GM23248 (cell line): ENCODE results near the gene ZG16. TPM values are rescaled to one million over a fixed set of nuclear protein-coding genes. Genes with fewer than 3 reads are reported as not detected.

Experiments
- DNase-seq: peaks from one replicate; pipeline ENCODE4 v3.0.0-alpha.2; 2015
- H2AFZ ChIP-seq: fragments of 200-600 bp; sonication (generic); 2 replicates; pipeline ENCODE4 v1.6.1; 2016; ENCODE audit warnings: antibody characterized with exemption
- H3F3A ChIP-seq: fragments of 200-600 bp; sonication (generic); 2 replicates; pipeline ENCODE4 v1.6.1; 2016; ENCODE audit warnings: mild to moderate bottlenecking, antibody characterized with exemption, mixed run types; ENCODE audit not compliant: insufficient read depth
- H3K27ac ChIP-seq: fragments of 200-600 bp; sonication (generic); 2 replicates; pipeline ENCODE4 v1.5.1; 2016; ENCODE audit warnings: mild to moderate bottlenecking
- H3K27me3 ChIP-seq: fragments of 200-600 bp; sonication (generic); replicated peaks from 2 replicates; pipeline ENCODE4 v1.6.1; 2016; ENCODE audit warnings: mild to moderate bottlenecking; ENCODE audit not compliant: insufficient read depth
- H3K36me3 ChIP-seq: fragments of 200-600 bp; sonication (generic); 2 replicates; pipeline ENCODE4 v1.6.1; 2016; ENCODE audit warnings: low read depth, mild to moderate bottlenecking
- H3K4me1 ChIP-seq: fragments of 200-600 bp; sonication (generic); 2 replicates; pipeline ENCODE4 v1.6.1; 2016; ENCODE audit warnings: mild to moderate bottlenecking; ENCODE audit not compliant: insufficient read depth
- H3K4me2 ChIP-seq: fragments of 200-600 bp; sonication (generic); one replicate; pipeline ENCODE4 v1.6.1; 2016; ENCODE audit warnings: mild to moderate bottlenecking; ENCODE audit not compliant: unreplicated experiment
- H3K4me3 ChIP-seq: fragments of 200-600 bp; sonication (generic); 2 replicates; pipeline ENCODE4 v1.5.1; 2016; ENCODE audit warnings: mild to moderate bottlenecking
- H3K79me2 ChIP-seq: fragments of 200-600 bp; sonication (generic); 2 replicates; pipeline ENCODE4 v1.6.1; 2016; ENCODE audit warnings: mild to moderate bottlenecking; ENCODE audit not compliant: insufficient read depth
- H3K9ac ChIP-seq: fragments of 200-600 bp; sonication (generic); 2 replicates; pipeline ENCODE4 v1.6.1; 2016; ENCODE audit warnings: mild to moderate bottlenecking
- H3K9me2 ChIP-seq: fragments of 200-600 bp; sonication (generic); 2 replicates; pipeline ENCODE4 v1.6.1; 2016; ENCODE audit warnings: mixed run types, mild to moderate bottlenecking, moderate library complexity; ENCODE audit not compliant: insufficient read depth
- H3K9me3 ChIP-seq: fragments of 200-600 bp; sonication (generic); one replicate; pipeline ENCODE4 v1.6.1; 2017; ENCODE audit warnings: low read depth
- H4K20me1 ChIP-seq: fragments of 200-600 bp; sonication (generic); 2 replicates; pipeline ENCODE4 v1.6.0; 2016; ENCODE audit not compliant: insufficient read depth
- EZH2 ChIP-seq: fragments of 200-600 bp; sonication (generic); IDR thresholded peaks from 2 replicates; pipeline ENCODE4 v1.6.1; 2018; ENCODE audit warnings: antibody characterized with exemption, mild to moderate bottlenecking; ENCODE audit not compliant: insufficient read depth, poor library complexity, severe bottlenecking
- EZH2phosphoT487 ChIP-seq: fragments of 200-600 bp; sonication (generic); IDR thresholded peaks from 2 replicates; pipeline ENCODE4 v1.6.1; 2018; ENCODE audit warnings: antibody characterized with exemption, moderate library complexity, mild to moderate bottlenecking, low read depth; ENCODE audit not compliant: insufficient read depth
- WGBS, 2 experiments: methylation state at CpG; one replicate each; pipeline ENCODE4 v1.1.6; 2015 to 2017; ENCODE audit warnings: low lambda C conversion rate in 2 of 2, low coverage in 1 of 2; ENCODE audit errors: missing lambda C conversion rate in 2 of 2; 5-methylcytosine and 5-hydroxymethylcytosine counted together
- in situ Hi-C: fragments of 300-500 bp; cut with MboI; formaldehyde crosslinking; loops from 2 replicates; pipeline ENCODE4 v1.15.0; 2020
- polyA plus RNA-seq: library from polyadenylated mRNA; unstranded; fragments of >200 nt; fragmentation: Nextera tagmentation; extraction: Ambion mirVana; gene quantifications from 2 replicates; pipeline ENCODE4 v1.2.1, GENCODE V29; 2016
- total RNA-seq: library from RNA; depleted of rRNA; stranded (reverse); fragments of >200 nt; shearing (Covaris generic); gene quantifications from 2 replicates; pipeline ENCODE4 v1.2.3, GENCODE V29; 2014

The ZG16 gene
- total and polyA plus RNA-seq, 2 experiments from 2014 or later: not detected

DNA sequence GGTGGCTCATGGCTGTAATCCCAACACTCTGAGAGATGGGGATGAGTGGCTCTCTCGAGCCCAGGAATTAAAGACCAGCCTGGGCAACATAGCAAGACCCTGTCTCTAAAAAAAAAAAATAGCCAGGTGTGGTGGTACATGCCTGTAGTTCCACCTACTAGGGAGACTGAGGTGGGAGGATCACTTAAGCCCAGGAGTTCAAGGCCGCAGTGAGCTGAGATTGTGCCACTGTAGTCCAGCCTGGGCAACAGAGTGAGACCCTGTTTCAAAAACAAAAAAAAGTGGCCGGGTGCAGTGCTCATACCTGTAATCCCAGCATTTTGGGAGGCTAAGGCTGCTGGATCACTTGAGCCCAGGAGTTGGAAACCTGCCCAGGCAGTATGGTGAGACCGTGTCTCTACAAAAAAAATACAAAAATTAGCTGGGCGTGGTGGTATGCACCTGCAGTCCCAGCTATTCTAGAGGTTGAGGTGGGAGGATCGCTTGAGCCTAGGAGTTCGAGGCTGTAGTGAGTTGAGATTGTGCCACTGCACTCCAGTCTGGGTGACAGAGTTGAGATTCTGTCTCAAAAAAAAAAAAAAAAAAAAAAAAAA, 35.3 kb upstream of the ZG16 start:
- H2AFZ ChIP-seq: no peak overlapping the region
- H3K4me3 ChIP-seq: no peak overlapping the region
- H3K9me2 ChIP-seq: no peaks in the 10 kb centered on the region
- DNase-seq: no peak
- in situ Hi-C loops: no loop called here
- H3K27me3 ChIP-seq: peaks cover 8% of the 10 kb centered on the region; the same call in 1 of the 2 replicates
- TF ChIP-seq EZH2phosphoT487 (no peak), EZH2 (no peak)
- H4K20me1 ChIP-seq: no peaks in the 10 kb centered on the region
- no peak overlapping the region for H3K27ac ChIP-seq
- H3K79me2 ChIP-seq: no peaks in the 10 kb centered on the region
- H3F3A ChIP-seq: no peaks in the 10 kb centered on the region
- H3K36me3 ChIP-seq: no peaks in the 10 kb centered on the region
- H3K9me3 ChIP-seq: no peaks in the 10 kb centered on the region
- H3K4me2 ChIP-seq: no peak overlapping the region
- H3K4me1 ChIP-seq: no peaks in the 10 kb centered on the region
- WGBS, 2 experiments: 60 to 61% methylated on average over 7 of the region's 7 CpGs
- H3K9ac ChIP-seq: no peak overlapping the region

DNA sequence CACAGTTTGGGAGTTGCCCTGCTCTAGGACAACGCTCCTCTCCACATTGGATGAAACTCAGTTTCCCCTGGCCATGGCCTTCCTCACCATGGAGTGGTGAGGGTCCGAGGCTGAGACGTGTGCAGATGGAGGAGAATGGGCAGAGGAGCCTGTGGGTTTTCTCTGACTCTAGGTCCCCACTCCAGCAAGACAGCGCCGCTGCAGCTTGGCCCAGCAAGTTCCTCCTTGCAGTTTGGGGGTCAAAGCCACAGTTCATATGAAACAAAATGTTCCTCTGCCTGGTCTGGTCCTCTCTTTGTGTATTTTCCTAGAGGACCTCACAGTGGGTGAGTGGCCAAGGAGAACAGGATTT, 34.6 kb upstream of the ZG16 start:
- Histone ChIP-seq H2AFZ (no peak overlapping the region), H3K27me3 (peaks cover 8% of the 10 kb centered on the region; the same call in 1 of the 2 replicates), H4K20me1 (no peaks in the 10 kb centered on the region), H3K4me3 (no peak overlapping the region), H3K27ac (no peak overlapping the region), H3K9me3 (no peaks in the 10 kb centered on the region), H3K36me3 (no peaks in the 10 kb centered on the region), H3K4me1 (no peaks in the 10 kb centered on the region), H3K79me2 (no peaks in the 10 kb centered on the region), H3K9ac (no peak overlapping the region), H3K9me2 (no peaks in the 10 kb centered on the region), H3K4me2 (no peak overlapping the region), H3F3A (no peaks in the 10 kb centered on the region)
- DNase-seq: no peak
- WGBS, 2 experiments: 62 to 63% methylated on average over 5 of the region's 5 CpGs
- in situ Hi-C loops: no loop called here
- TF ChIP-seq EZH2 (no peak), EZH2phosphoT487 (no peak)

DNA sequence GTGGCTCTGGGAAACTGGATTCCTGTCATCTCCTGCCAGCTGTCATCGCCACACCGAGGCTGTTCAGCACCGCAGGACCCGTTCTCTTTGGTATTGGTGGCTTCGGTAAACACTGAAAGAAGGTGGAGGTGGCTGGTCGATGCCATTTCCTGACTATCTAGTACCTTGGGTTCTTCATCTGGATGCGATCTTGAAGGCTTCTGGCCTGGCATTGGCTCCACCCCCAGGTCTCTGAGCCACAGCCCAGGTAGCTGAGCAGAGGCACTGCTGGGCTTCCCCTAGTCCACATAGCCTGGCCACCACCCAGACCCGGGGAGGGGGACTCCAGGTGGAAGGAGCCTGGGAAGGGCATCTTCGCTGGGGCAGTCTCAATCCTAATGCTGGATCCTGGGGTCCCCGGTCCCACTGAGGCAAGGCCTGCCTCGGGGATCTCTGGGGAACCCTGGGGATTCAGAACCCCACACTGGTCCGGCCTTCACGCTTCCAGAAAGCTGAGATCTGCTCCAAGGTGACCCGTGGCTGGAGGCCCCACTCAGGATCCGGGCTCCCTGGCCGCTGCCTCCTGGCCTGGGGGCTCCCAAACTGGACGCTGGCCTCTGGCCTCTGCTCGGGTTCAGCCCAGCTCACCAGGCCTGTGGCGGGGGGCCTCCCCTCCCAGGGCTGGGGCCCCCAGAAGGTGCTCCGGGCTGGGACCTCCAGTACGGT, 34.1 kb upstream of the ZG16 start:
- H3K27ac ChIP-seq: no peak overlapping the region
- no peaks in the 10 kb centered on the region for H3K9me3 ChIP-seq
- peaks cover 8% of the 10 kb centered on the region; the same call in 1 of the 2 replicates for H3K27me3 ChIP-seq
- no peak overlapping the region for H3K4me2 ChIP-seq
- H3K4me3 ChIP-seq: no peak overlapping the region
- H3K36me3 ChIP-seq: no peaks in the 10 kb centered on the region
- H3K9ac ChIP-seq: no peak overlapping the region
- no peaks in the 10 kb centered on the region for H3K9me2 ChIP-seq
- H3K4me1 ChIP-seq: no peaks in the 10 kb centered on the region
- in situ Hi-C loops: no loop called here
- TF ChIP-seq EZH2 (no peak), EZH2phosphoT487 (no peak)
- no peak overlapping the region for H2AFZ ChIP-seq
- no peak for DNase-seq
- H4K20me1 ChIP-seq: no peaks in the 10 kb centered on the region
- H3F3A ChIP-seq: no peaks in the 10 kb centered on the region
- WGBS, 2 experiments: 68 to 71% methylated on average over 21 of the region's 21 CpGs
- H3K79me2 ChIP-seq: no peaks in the 10 kb centered on the region

DNA sequence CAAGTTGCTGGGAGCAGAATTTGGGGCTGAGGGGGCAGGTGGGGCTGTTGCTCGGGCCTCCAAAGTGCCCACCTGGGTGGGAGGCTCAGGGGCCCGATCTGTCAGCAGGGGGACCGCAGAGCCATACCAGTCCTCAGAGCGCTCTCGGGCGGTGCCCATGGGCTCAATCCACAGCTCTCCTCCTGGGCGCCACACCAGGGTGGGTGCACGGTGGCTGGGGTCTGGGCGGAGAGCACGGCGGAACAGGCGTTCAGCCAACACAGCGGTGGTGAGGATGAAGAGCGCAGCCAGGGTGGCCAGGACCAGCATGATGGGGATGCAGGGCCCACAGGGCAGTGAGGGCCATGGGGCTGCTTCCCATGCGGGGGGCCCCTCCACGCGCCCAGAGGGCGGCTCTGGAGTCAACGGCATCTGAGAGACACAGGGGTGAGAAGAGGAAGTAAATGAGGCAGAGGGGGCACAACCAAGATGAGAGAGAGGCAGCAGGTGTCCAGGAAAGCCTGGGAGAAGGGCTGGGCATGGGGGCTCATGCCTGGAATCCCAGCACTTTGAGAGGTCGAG, 33.4 kb upstream of the ZG16 start:
- Histone ChIP-seq H3K9me2 (no peaks in the 10 kb centered on the region), H2AFZ (no peak overlapping the region), H3K27ac (no peak overlapping the region), H3K36me3 (no peaks in the 10 kb centered on the region), H3K9ac (no peak overlapping the region), H3F3A (no peaks in the 10 kb centered on the region), H3K4me3 (no peak overlapping the region), H3K79me2 (no peaks in the 10 kb centered on the region), H4K20me1 (no peaks in the 10 kb centered on the region), H3K4me1 (no peaks in the 10 kb centered on the region), H3K4me2 (no peak overlapping the region), H3K27me3 (peaks cover 8% of the 10 kb centered on the region; the same call in 1 of the 2 replicates), H3K9me3 (no peaks in the 10 kb centered on the region)
- no peak for DNase-seq
- TF ChIP-seq EZH2phosphoT487: no peak
- no peak for TF ChIP-seq EZH2
- in situ Hi-C loops: no loop called here
- WGBS, 2 experiments: 86% methylated on average over 19 to 20 of the region's 20 CpGs
